ENCODE results near the gene USP17L28.
"Not testable (repeated sequence)": the region's sequence is repeated elsewhere in the genome, so short reads cannot be mapped to it uniquely, and the experiment has no call there.

Gene USP17L28, protein sequence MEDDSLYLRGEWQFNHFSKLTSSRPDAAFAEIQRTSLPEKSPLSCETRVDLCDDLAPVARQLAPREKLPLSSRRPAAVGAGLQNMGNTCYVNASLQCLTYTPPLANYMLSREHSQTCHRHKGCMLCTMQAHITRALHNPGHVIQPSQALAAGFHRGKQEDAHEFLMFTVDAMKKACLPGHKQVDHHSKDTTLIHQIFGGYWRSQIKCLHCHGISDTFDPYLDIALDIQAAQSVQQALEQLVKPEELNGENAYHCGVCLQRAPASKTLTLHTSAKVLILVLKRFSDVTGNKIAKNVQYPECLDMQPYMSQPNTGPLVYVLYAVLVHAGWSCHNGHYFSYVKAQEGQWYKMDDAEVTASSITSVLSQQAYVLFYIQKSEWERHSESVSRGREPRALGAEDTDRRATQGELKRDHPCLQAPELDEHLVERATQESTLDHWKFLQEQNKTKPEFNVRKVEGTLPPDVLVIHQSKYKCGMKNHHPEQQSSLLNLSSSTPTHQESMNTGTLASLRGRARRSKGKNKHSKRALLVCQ

DNA sequence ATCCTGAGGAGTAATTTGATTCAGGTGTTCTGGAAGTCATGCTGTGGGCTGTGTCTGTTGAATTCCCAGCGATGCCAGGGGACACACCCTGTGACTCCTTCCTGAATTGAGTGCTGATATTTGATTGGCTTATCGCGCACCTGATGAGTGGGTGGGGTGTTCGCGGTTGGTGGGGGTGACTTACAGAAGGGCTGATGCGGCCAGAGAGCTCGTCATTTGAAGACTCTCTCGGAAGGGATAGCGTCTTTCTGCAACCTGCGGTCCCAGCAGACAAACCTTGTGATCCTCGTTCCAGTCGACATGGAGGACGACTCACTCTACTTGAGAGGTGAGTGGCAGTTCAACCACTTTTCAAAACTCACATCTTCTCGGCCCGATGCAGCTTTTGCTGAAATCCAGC, at the start of gene USP17L28:
TSS of gene USP17L28 (plus strand) at position 301 of the 400 bp plus-strand sequence. CDS start at position 301, 0 bp downstream.
- DNase-seq: not testable (repeated sequence)

DNA sequence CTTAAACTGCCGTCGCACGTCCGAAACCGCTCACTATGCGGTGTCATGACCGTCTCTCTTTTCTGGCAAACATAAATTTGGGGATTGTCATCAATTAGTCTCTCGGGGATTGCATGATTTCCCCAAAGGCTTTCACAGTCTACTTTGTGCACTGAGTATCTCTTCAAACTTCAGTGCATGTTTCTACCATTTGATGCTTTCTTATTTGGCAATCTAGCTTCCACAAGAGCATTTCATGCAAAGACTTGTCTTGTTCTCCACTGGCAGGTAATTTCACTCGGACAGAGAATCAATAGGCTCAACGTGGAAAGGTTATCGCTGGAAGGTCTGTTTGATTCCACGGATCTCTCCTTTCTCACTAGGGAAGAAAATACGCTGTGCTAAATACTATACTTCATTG, 24.5 kb upstream of the USP17L28 start:
- not testable (repeated sequence) for DNase-seq

DNA sequence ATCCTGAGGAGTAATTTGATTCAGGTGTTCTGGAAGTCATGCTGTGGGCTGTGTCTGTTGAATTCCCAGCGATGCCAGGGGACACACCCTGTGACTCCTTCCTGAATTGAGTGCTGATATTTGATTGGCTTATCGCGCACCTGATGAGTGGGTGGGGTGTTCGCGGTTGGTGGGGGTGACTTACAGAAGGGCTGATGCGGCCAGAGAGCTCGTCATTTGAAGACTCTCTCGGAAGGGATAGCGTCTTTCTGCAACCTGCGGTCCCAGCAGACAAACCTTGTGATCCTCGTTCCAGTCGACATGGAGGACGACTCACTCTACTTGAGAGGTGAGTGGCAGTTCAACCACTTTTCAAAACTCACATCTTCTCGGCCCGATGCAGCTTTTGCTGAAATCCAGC, 23.8 kb upstream of the USP17L28 start, which contains the start of gene USP17L24:
TSS of gene USP17L24 (plus strand) at position 301 of the 400 bp plus-strand sequence. CDS start at position 301, 0 bp downstream.
- not testable (repeated sequence) for DNase-seq

DNA sequence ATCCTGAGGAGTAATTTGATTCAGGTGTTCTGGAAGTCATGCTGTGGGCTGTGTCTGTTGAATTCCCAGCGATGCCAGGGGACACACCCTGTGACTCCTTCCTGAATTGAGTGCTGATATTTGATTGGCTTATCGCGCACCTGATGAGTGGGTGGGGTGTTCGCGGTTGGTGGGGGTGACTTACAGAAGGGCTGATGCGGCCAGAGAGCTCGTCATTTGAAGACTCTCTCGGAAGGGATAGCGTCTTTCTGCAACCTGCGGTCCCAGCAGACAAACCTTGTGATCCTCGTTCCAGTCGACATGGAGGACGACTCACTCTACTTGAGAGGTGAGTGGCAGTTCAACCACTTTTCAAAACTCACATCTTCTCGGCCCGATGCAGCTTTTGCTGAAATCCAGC, 19.1 kb upstream of the USP17L28 start, which contains the start of gene USP17L25:
TSS of gene USP17L25 (plus strand) at position 301 of the 400 bp plus-strand sequence. CDS start at position 301, 0 bp downstream.
- DNase-seq: not testable (repeated sequence)

DNA sequence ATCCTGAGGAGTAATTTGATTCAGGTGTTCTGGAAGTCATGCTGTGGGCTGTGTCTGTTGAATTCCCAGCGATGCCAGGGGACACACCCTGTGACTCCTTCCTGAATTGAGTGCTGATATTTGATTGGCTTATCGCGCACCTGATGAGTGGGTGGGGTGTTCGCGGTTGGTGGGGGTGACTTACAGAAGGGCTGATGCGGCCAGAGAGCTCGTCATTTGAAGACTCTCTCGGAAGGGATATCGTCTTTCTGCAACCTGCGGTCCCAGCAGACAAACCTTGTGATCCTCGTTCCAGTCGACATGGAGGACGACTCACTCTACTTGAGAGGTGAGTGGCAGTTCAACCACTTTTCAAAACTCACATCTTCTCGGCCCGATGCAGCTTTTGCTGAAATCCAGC, 14.3 kb upstream of the USP17L28 start, which contains the start of gene USP17L26:
TSS of gene USP17L26 (plus strand) at position 301 of the 400 bp plus-strand sequence. CDS start at position 301, 0 bp downstream.
- DNase-seq: not testable (repeated sequence)

DNA sequence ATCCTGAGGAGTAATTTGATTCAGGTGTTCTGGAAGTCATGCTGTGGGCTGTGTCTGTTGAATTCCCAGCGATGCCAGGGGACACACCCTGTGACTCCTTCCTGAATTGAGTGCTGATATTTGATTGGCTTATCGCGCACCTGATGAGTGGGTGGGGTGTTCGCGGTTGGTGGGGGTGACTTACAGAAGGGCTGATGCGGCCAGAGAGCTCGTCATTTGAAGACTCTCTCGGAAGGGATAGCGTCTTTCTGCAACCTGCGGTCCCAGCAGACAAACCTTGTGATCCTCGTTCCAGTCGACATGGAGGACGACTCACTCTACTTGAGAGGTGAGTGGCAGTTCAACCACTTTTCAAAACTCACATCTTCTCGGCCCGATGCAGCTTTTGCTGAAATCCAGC, 9.6 kb upstream of the USP17L28 start, which contains the start of gene USP17L5:
TSS of gene USP17L5 (plus strand) at position 301 of the 400 bp plus-strand sequence. CDS start at position 301, 0 bp downstream.
- DNase-seq: not testable (repeated sequence)

DNA sequence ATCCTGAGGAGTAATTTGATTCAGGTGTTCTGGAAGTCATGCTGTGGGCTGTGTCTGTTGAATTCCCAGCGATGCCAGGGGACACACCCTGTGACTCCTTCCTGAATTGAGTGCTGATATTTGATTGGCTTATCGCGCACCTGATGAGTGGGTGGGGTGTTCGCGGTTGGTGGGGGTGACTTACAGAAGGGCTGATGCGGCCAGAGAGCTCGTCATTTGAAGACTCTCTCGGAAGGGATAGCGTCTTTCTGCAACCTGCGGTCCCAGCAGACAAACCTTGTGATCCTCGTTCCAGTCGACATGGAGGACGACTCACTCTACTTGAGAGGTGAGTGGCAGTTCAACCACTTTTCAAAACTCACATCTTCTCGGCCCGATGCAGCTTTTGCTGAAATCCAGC, 4.8 kb upstream of the USP17L28 start, which contains the start of gene USP17L27:
TSS of gene USP17L27 (plus strand) at position 301 of the 400 bp plus-strand sequence. CDS start at position 301, 0 bp downstream.
- not testable (repeated sequence) for DNase-seq

DNA sequence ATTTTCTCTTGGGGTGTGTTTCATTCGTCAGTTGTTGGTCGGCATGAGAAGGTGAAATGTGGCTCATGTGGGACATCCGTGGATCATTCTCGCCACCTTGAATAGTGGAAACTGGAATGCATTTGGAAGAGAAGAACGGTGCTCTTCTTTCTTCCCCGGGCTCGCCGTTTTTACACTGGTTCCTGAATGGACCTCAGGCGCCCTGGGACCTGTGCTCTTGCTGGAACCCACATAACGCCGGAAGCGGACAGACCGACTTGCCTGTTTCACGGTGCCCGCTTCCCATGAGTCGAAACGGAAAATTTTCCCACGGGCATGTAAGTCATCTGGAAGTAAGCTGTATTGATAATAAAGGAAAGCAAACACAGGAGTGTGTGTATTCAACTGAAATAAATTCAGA, 2.2 kb downstream of the USP17L28 start:
- not testable (repeated sequence) for DNase-seq

DNA sequence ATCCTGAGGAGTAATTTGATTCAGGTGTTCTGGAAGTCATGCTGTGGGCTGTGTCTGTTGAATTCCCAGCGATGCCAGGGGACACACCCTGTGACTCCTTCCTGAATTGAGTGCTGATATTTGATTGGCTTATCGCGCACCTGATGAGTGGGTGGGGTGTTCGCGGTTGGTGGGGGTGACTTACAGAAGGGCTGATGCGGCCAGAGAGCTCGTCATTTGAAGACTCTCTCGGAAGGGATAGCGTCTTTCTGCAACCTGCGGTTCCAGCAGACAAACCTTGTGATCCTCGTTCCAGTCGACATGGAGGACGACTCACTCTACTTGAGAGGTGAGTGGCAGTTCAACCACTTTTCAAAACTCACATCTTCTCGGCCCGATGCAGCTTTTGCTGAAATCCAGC, 4.6 kb downstream of the USP17L28 start, which contains the start of gene USP17L29:
TSS of gene USP17L29 (plus strand) at position 301 of the 400 bp plus-strand sequence. CDS start at position 301, 0 bp downstream.
- not testable (repeated sequence) for DNase-seq

DNA sequence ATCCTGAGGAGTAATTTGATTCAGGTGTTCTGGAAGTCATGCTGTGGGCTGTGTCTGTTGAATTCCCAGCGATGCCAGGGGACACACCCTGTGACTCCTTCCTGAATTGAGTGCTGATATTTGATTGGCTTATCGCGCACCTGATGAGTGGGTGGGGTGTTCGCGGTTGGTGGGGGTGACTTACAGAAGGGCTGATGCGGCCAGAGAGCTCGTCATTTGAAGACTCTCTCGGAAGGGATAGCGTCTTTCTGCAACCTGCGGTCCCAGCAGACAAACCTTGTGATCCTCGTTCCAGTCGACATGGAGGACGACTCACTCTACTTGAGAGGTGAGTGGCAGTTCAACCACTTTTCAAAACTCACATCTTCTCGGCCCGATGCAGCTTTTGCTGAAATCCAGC, 14.1 kb downstream of the USP17L28 start, which contains the start of gene USP17L30:
TSS of gene USP17L30 (plus strand) at position 301 of the 400 bp plus-strand sequence. CDS start at position 301, 0 bp downstream.
- not testable (repeated sequence) for DNase-seq

DNA sequence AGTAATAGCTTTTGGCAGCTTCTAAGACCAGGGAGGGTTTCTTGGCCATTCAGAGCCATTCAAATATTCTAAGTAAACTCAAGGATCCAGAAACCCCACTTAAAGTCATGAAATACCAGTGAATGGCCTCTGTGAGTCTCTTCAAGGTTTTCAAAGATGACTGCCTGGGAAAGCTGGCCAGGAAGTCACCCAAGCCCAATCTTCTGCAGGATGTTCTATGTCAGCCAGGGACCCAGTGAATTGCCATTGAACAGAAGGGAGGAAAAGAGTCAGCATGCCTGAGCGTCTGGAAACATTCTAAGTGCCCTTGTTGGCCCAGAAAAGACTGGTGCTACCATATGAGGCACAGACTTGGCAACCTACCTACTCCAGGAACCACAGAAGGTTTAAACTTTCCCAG, 31.2 kb downstream of the USP17L28 start:
- DNase-seq: not testable (repeated sequence)

DNA sequence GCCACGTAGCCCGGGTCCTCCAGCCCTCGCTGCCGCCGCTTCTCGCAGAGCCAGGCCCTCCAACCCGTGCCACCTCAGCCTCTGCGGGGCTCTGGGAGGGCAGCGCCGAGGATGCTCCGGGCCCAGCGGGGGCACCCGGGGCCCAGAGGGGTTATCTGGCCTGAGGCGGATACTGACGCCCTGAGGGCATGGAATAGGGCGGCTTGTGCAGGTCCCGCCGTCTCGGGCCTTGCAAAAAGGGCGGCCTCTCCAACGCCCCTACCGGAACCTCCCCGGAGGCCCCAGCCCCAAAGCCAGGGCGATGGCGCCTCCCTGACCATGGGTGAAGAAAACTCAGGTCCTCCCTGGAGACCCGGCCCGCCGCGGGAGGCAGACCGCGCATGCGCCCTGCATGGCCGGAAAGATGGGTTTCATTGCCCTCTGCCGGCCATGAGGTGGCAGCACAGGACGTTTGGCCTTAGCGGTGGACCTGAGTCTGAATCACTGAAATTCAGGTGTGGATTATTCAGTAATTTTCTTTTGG, 32.4 kb downstream of the USP17L28 start:
- not testable (repeated sequence) for DNase-seq

DNA sequence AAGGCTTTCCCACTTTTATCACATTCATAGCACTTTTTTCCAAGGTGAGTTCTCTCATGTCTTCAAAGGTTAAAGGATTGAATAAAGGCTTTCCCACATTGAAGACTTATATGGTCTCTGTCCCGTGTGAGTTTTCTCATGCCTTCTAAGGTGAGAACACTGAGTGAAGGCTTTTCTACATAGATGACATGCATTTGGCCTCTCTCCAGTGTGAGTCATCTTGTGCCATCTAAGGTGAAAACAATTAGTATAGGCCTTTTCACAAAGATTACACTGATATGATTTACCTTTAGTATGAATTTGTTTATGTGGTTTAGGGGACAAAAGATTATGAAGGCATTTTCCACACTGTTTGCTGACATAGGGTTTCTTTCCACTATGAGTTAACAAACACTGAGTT, 35.4 kb downstream of the USP17L28 start:
- DNase-seq: no peak

DNA sequence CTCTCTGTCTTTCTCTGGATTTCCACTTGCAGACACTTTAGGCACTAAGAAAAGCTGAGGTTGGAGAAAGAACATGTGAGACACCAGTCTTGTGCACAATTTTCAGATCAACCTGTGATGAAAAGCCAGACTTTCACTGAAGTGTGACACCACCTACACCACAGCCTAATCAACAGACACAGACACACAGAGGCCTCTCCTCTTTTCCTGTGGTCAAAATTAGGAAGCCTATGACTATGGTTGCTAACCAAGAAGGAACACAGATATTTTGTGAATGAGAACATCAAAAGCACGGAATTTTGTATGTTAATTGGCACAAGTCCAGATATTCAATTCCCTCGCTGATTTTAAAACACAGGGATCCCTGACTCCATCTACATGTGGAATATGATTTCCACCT, 40.3 kb downstream of the USP17L28 start:
- DNase-seq: not testable (repeated sequence)

All from OCI-M1 (cell line).